Measurements from ENCODE around the gene GNG3. TPM values are rescaled to one million over a fixed set of nuclear protein-coding genes. Genes with fewer than 3 reads are reported as not detected.
"Not testable (repeated sequence)": the region's sequence is repeated elsewhere in the genome, so short reads cannot be mapped to it uniquely, and the experiment has no call there.

Gene GNG3
- total RNA-seq, 1 donor from 2014 or later: 266 TPM

- no peak overlapping the region for H3K27ac Mint-ChIP-seq (ENCODE audit: unreplicated experiment)
- no peak for TF ChIP-seq CTCF (IDR thresholded peaks at IDR 0.05; ENCODE audit: partially characterized antibody, unreplicated experiment)
- H3K9me3 Mint-ChIP-seq (ENCODE audit: unreplicated experiment): peaks cover 10% of the 10 kb centered on the region
- DNase-seq: peak; percentile 57
- H3K4me3 Mint-ChIP-seq (ENCODE audit: unreplicated experiment): no peak overlapping the region
- H3K36me3 Mint-ChIP-seq (ENCODE audit: unreplicated experiment): peaks cover 4% of the 10 kb centered on the region
- peaks cover 12% of the 10 kb centered on the region for H3K4me1 Mint-ChIP-seq (ENCODE audit: low read depth, unreplicated experiment)
- peaks cover 4% of the 10 kb centered on the region for H3K27me3 Mint-ChIP-seq (ENCODE audit: unreplicated experiment)
Measured at GRCh38 chr11:62687508-62688396, 19.7 kb upstream of the GNG3 start.

DNA sequence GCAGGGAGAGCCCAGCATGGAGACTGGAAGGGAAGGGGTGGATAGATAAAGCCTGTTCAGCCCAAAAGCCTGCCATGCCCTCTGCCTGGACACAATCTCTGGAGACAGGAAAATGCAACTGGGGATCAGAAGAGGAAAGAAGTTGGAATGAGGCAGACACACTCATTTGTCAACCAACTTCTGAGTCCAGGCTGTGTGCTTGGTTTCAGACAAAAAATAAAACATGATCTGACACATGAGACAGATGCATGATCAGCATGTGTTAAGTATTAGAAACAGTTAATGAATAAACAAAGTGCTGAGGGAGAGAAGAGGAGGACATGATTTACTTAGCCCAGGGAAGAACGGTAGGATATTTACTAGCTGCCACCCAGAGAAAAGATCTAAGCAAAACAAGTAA, 19.0 kb upstream of the GNG3 start:
- Mint-ChIP-seq H3K27ac (ENCODE audit: unreplicated experiment) (no peak overlapping the region), H3K36me3 (ENCODE audit: unreplicated experiment) (peaks cover 4% of the 10 kb centered on the region), H3K9me3 (ENCODE audit: unreplicated experiment) (peaks cover 12% of the 10 kb centered on the region), H3K4me1 (ENCODE audit: low read depth, unreplicated experiment) (peaks cover 15% of the 10 kb centered on the region), H3K4me3 (ENCODE audit: unreplicated experiment) (peak overlapping the region; percentile 22), H3K27me3 (ENCODE audit: unreplicated experiment) (peaks cover 4% of the 10 kb centered on the region)
- DNase-seq: no peak
- no peak for TF ChIP-seq CTCF (IDR thresholded peaks at IDR 0.05; ENCODE audit: partially characterized antibody, unreplicated experiment)

- peak within 1 kb of the TSS; percentile 64 for H3K27ac Mint-ChIP-seq (ENCODE audit: unreplicated experiment)
- peaks cover 12% of the 10 kb centered on the region for H3K9me3 Mint-ChIP-seq (ENCODE audit: unreplicated experiment)
- peaks cover 18% of the 10 kb centered on the region for H3K4me1 Mint-ChIP-seq (ENCODE audit: low read depth, unreplicated experiment)
- H3K27me3 Mint-ChIP-seq (ENCODE audit: unreplicated experiment): peaks cover 4% of the 10 kb centered on the region
- TF ChIP-seq CTCF (IDR thresholded peaks at IDR 0.05; ENCODE audit: partially characterized antibody, unreplicated experiment): no peak
- peak within 1 kb of the TSS; percentile 52 for H3K4me3 Mint-ChIP-seq (ENCODE audit: unreplicated experiment)
- H3K36me3 Mint-ChIP-seq (ENCODE audit: unreplicated experiment): peaks cover 4% of the 10 kb centered on the region
- DNase-seq: no peak
Measured at GRCh38 chr11:62689421-62690183, 17.9 kb upstream of the GNG3 start, which contains the start of gene LRRN4CL. LRRN4CL (minus strand) TSS chr11:62689530; CDS start chr11:62688508, 1,022 bp downstream.

GRCh38 chr11:62693624-62694023, 13.9 kb upstream of the GNG3 start:
- not testable (repeated sequence) for H3K27ac Mint-ChIP-seq (ENCODE audit: unreplicated experiment); H3K36me3 Mint-ChIP-seq (ENCODE audit: unreplicated experiment); H3K9me3 Mint-ChIP-seq (ENCODE audit: unreplicated experiment); H3K4me3 Mint-ChIP-seq (ENCODE audit: unreplicated experiment); DNase-seq; H3K27me3 Mint-ChIP-seq (ENCODE audit: unreplicated experiment)
- peaks cover 20% of the 10 kb centered on the region for H3K4me1 Mint-ChIP-seq (ENCODE audit: low read depth, unreplicated experiment)

- peak overlapping the region; percentile 96 for H3K27ac Mint-ChIP-seq (ENCODE audit: unreplicated experiment)
- H3K4me3 Mint-ChIP-seq (ENCODE audit: unreplicated experiment): peak overlapping the region; percentile 85
- H3K9me3 Mint-ChIP-seq (ENCODE audit: unreplicated experiment): peaks cover 4% of the 10 kb centered on the region
- peak; percentile 77 for DNase-seq
- H3K36me3 Mint-ChIP-seq (ENCODE audit: unreplicated experiment): peaks cover 4% of the 10 kb centered on the region
- H3K27me3 Mint-ChIP-seq (ENCODE audit: unreplicated experiment): no peaks in the 10 kb centered on the region
- TF ChIP-seq CTCF (IDR thresholded peaks at IDR 0.05; ENCODE audit: partially characterized antibody, unreplicated experiment): peak; percentile 84
- H3K4me1 Mint-ChIP-seq (ENCODE audit: low read depth, unreplicated experiment): peaks cover 14% of the 10 kb centered on the region
Measured at GRCh38 chr11:62694455-62695167, 12.9 kb upstream of the GNG3 start.

Data from glutamatergic neuron (in vitro differentiated cells).